PC-9 (cell line): ENCODE results near the gene SEMA7A. TPM values are rescaled to one million over a fixed set of nuclear protein-coding genes. Genes with fewer than 3 reads are reported as not detected.

ENCODE experiments used
- BruUV-seq: library from RNA; stranded (reverse); fragments of 400-500 nt; replicated peaks from 2 replicates; lab custom pipeline; 2021; lab: Mats Ljungman, UMichigan
- CTCF ChIA-PET: fragments of 300-600 bp; sonication (Branson Sonifier 250); formaldehyde crosslinking; loops from one replicate; lab custom pipeline; 2022; ENCODE audit warnings: antibody characterized with exemption; lab: Charles Lee
- POLR2A ChIA-PET: fragments of 300-600 bp; sonication (Branson Sonifier 250); formaldehyde crosslinking; loops from one replicate; lab custom pipeline; 2022; ENCODE audit warnings: antibody characterized with exemption; ENCODE audit not compliant: unreplicated experiment; lab: Charles Lee
- DNase-seq, 2 experiments: peaks; one replicate each; pipeline versions ENCODE4 v3.0.0 to v3.0.0-alpha.2; 2015 to 2022; ENCODE audit warnings: mixed read lengths in 1 of 2
- H2AFZ ChIP-seq: fragments of 200-600 bp; sonication (generic); 2 replicates; pipeline ENCODE4 v1.8.1; 2017; ENCODE audit warnings: antibody characterized with exemption
- H3F3A ChIP-seq: fragments of 200-600 bp; sonication (generic); 2 replicates; pipeline ENCODE4 v1.8.1; 2017; ENCODE audit warnings: antibody characterized with exemption, mild to moderate bottlenecking, low read depth; ENCODE audit not compliant: insufficient read depth
- H3K27ac ChIP-seq: fragments of 200-600 bp; sonication (generic); 2 replicates; pipeline ENCODE4 v1.6.1; 2016; ENCODE audit warnings: mixed run types
- H3K27me3 ChIP-seq: fragments of 200-600 bp; sonication (generic); 2 replicates; pipeline ENCODE4 v1.6.1; 2016; ENCODE audit warnings: low read depth, mixed run types; ENCODE audit not compliant: insufficient read depth
- H3K36me3 ChIP-seq: fragments of 200-600 bp; sonication (generic); 2 replicates; pipeline ENCODE4 v1.6.1; 2016; ENCODE audit warnings: low read depth, mixed run types
- H3K4me1 ChIP-seq: fragments of 200-600 bp; sonication (generic); replicated peaks from 2 replicates; pipeline ENCODE4 v1.6.1; 2016; ENCODE audit warnings: mixed run types; ENCODE audit not compliant: insufficient read depth
- H3K4me2 ChIP-seq: fragments of 200-600 bp; sonication (generic); 2 replicates; pipeline ENCODE4 v1.6.1; 2017; ENCODE audit warnings: mixed run types
- H3K4me3 ChIP-seq: fragments of 200-600 bp; sonication (generic); 2 replicates; pipeline ENCODE4 v1.6.1; 2016; ENCODE audit warnings: mixed run types
- H3K79me2 ChIP-seq: fragments of 200-600 bp; sonication (generic); 2 replicates; pipeline ENCODE4 v1.6.1; 2017; ENCODE audit warnings: low read depth, mixed run types
- H3K9me2 ChIP-seq: fragments of 200-600 bp; sonication (generic); 2 replicates; pipeline ENCODE4 v1.8.1; 2017; ENCODE audit warnings: mild to moderate bottlenecking; ENCODE audit not compliant: insufficient read depth
- H3K9me3 ChIP-seq: fragments of 200-600 bp; sonication (generic); 2 replicates; pipeline ENCODE4 v1.8.1; 2016; ENCODE audit warnings: low read depth; ENCODE audit not compliant: insufficient read depth
- H4K20me1 ChIP-seq: fragments of 200-600 bp; sonication (generic); 2 replicates; pipeline ENCODE4 v1.8.1; 2017; ENCODE audit not compliant: insufficient read depth
- EZH2 ChIP-seq: fragments of 200-600 bp; sonication (generic); IDR thresholded peaks from 2 replicates; pipeline ENCODE4 v1.8.0; 2017; ENCODE audit warnings: antibody characterized with exemption, low read depth
- intact Hi-C: fragments of 100-400 bp; cut with micrococcal nuclease; formaldehyde crosslinking; loops from one replicate; pipeline ENCODE4 v1.10.0; 2022; ENCODE audit not compliant: unreplicated experiment
- total RNA-seq: library from RNA; stranded (reverse); gene quantifications from 2 replicates; pipeline ENCODE4 v1.2.3, GENCODE V29; 2021
- TF ChIP-seq, protein P1 (sequence below): fragments of 200-600 bp; sonication (generic); conservative IDR thresholded peaks from 2 replicates; pipeline ENCODE4 v1.6.1; 2017; ENCODE audit warnings: mixed run types, antibody characterized with exemption, mild to moderate bottlenecking, moderate library complexity

SEMA7A gene
- total RNA-seq, 1 experiment from 2014 or later = 8.3 TPM

DNA sequence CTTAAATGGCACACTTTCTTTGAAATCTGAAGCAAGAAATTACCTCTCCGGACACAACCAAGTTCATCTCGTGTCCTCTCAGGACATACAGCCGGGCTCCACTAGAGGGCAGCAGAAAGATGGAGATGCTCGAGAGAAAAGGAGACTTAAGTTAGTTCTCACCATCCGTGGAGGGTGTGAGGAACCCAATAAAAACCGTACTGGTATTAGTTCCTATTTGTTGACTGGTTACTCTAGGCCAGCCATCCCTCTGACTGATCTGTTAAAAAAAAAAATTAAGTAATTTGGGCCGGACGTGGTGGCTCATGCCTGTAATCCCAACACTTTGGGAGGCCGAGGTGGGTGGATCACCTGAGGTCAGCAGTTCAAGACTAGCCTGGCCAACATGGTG, 58.5 kb downstream of the SEMA7A start:
- Histone ChIP-seq H3K36me3 (no peaks in the 10 kb centered on the region), H3K4me1 (peaks cover 25% of the 10 kb centered on the region), H3F3A (peaks cover 10% of the 10 kb centered on the region; the same call in 1 of the 2 replicates), H4K20me1 (no peaks in the 10 kb centered on the region), H3K9me2 (no peaks in the 10 kb centered on the region), H3K27ac (no peak overlapping the region), H3K4me3 (peak overlapping the region; percentile 67; the same call in 1 of the 2 replicates), H3K79me2 (no peaks in the 10 kb centered on the region), H3K9me3 (no peaks in the 10 kb centered on the region), H2AFZ (no peak overlapping the region), H3K27me3 (no peaks in the 10 kb centered on the region), H3K4me2 (peak overlapping the region; percentile 96)
- TF ChIP-seq EZH2 = no peak
- TF ChIP-seq, protein P1, sequence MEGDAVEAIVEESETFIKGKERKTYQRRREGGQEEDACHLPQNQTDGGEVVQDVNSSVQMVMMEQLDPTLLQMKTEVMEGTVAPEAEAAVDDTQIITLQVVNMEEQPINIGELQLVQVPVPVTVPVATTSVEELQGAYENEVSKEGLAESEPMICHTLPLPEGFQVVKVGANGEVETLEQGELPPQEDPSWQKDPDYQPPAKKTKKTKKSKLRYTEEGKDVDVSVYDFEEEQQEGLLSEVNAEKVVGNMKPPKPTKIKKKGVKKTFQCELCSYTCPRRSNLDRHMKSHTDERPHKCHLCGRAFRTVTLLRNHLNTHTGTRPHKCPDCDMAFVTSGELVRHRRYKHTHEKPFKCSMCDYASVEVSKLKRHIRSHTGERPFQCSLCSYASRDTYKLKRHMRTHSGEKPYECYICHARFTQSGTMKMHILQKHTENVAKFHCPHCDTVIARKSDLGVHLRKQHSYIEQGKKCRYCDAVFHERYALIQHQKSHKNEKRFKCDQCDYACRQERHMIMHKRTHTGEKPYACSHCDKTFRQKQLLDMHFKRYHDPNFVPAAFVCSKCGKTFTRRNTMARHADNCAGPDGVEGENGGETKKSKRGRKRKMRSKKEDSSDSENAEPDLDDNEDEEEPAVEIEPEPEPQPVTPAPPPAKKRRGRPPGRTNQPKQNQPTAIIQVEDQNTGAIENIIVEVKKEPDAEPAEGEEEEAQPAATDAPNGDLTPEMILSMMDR = peak; percentile 81
- CTCF ChIA-PET = interaction anchor here (0.6 to 1.3 kb wide), 2 partner anchors 119 to 256 kb away, joined by 4 to 5 read pairs; no protein-coding TSS in a partner anchor
- BruUV-seq = no TSS peak
- peak; percentile 70 to 79 for DNase-seq
- POLR2A ChIA-PET = no interaction called here
- intact Hi-C loops = loop anchor here (2.0 to 10.0 kb wide), 4 partner anchors 64 to 580 kb away; partner anchors contain the start of genes ARID3B, CLK3 and RPP25

DNA sequence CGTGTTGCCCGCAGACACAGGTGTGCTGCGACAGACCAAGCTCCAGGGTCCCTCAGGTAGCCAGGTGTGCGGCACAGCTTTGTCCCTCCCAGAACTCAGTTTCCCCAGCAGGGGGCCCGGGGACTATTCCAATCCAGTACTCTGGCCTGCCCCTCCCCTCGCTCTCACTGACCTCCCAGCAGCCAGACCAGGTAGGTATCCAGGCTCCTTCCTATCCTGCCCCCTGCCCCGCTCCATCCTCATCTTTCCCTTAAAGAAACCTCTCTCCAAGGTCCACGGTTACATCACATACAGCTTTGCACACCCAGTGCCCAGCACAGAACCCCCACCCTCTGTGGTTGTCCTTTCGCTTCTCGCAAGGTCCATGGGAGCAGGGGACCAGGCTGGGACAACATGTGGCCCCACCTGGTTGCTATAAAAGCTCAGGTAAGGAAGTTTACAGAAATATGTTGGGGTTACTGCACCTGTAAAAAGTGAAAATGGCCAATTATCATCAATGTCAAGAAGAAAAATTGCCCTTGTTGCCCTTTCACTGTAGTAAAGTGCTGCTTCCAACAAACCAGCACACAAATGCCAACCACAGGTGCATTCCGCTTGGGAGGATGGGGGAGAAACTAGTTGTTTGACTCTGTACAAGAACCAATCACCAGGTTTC, 59.0 kb downstream of the SEMA7A start:
- intact Hi-C loops = loop anchor here (1.0 to 10.0 kb wide), 6 partner anchors 64 to 580 kb away; partner anchors contain the start of genes ARID3B, CLK3 and RPP25
- H3F3A ChIP-seq = peaks cover 10% of the 10 kb centered on the region; the same call in 1 of the 2 replicates
- POLR2A ChIA-PET = no interaction called here
- H3K9me3 ChIP-seq = no peaks in the 10 kb centered on the region
- peaks cover 25% of the 10 kb centered on the region for H3K4me1 ChIP-seq
- peak overlapping the region; percentile 81; the same call in 1 of the 2 replicates for H2AFZ ChIP-seq
- CTCF ChIA-PET = interaction anchor here (1.3 kb wide), 1 partner anchor 257 kb away, joined by 4 read pairs; no protein-coding TSS in a partner anchor
- H3K4me2 ChIP-seq = peak overlapping the region; percentile 96
- BruUV-seq = no TSS peak
- H3K4me3 ChIP-seq = peak overlapping the region; percentile 67; the same call in 1 of the 2 replicates
- no peaks in the 10 kb centered on the region for H3K27me3 ChIP-seq
- no peak overlapping the region for H3K27ac ChIP-seq
- no peak for DNase-seq
- no peaks in the 10 kb centered on the region for H3K36me3 ChIP-seq
- H3K9me2 ChIP-seq = no peaks in the 10 kb centered on the region
- TF ChIP-seq, protein P1 = no peak
- no peak for TF ChIP-seq EZH2
- H3K79me2 ChIP-seq = no peaks in the 10 kb centered on the region
- no peaks in the 10 kb centered on the region for H4K20me1 ChIP-seq

DNA sequence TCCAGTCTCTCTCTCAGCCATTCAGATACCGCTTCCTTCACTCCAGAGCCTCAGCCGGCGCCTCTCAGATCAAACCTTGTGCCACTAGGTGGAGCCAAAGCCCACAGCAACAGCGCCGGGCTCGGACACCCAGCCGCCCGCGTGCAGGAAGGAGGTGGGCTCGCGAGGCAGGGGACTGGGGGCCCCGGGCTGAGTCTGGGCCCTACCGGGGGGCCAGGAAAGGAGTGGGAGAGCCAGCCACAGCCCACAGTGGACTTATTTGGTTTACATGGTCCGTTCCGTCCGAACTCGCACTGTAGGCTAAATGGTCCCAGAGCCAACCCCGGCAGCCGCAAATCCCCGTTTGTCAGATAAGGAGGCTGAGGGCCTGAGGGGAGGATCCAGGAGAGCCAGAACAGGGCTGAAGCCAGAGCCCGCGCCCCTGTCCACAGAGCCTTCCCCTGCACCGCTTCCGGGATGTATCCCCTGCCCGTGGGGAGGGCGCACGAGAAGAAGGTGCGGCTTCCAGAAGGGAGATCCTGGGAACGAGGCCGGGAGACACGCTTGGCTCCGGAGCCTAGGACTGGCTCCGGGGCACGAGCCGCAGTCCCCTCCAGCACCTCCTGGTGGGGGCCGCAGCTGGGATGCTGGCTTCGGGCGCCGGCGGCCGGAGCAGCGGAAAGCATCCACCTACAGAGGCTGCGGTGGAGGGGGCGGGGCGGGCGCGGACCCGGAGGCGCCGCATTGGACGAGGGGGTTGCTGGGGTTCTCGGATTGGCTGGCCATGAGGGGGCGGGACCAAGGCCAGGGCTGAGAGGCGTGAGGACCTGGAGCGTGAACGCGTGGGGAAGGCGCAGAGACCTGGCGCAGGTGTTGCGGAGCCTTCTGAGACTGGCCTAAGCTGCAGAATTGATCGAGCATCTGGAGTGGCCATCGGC, 59.8 kb downstream of the SEMA7A start:
- Histone ChIP-seq H4K20me1 (no peaks in the 10 kb centered on the region), H2AFZ (peak overlapping the region; percentile 81), H3K27me3 (no peaks in the 10 kb centered on the region), H3K4me2 (peak overlapping the region; percentile 96), H3K36me3 (no peaks in the 10 kb centered on the region), H3K4me3 (peak overlapping the region; percentile 67), H3K79me2 (no peaks in the 10 kb centered on the region), H3K27ac (no peak overlapping the region), H3K9me3 (no peaks in the 10 kb centered on the region), H3F3A (peaks cover 4% of the 10 kb centered on the region; the same call in 1 of the 2 replicates), H3K9me2 (no peaks in the 10 kb centered on the region), H3K4me1 (peaks cover 22% of the 10 kb centered on the region)
- no TSS peak for BruUV-seq
- TF ChIP-seq, protein P1 = peak; percentile 81
- TF ChIP-seq EZH2 = no peak
- peak; percentile 73 to 91 for DNase-seq
- intact Hi-C loops = loop anchor here (1.0 to 10.0 kb wide), 7 partner anchors 65 to 581 kb away; partner anchors contain the start of genes ARID3B and RPP25
- POLR2A ChIA-PET = no interaction called here
- CTCF ChIA-PET = interaction anchor here (0.6 to 1.3 kb wide), 3 partner anchors 242 to 319 kb away, joined by 4 to 9 read pairs (median 6); no protein-coding TSS in a partner anchor
